Activated T-cell treated with anti-CD3 and anti-CD28 coated beads, Interleukin-2, amount 50 U/mL, for 24 hours (primary cell): ENCODE results near the gene OLFM1.
A peak's percentile ranks its signal among the peaks of the same experiment; 100 is the strongest.

Experiments used
- DNase-seq: peaks from one replicate; pipeline ENCODE4 v3.0.0-alpha.2; 2020
- H3K27ac Mint-ChIP-seq: 2 replicates; pipeline ENCODE4 v1.8.0; 2020; ENCODE audit warnings: mild to moderate bottlenecking, mixed read lengths
- H3K27me3 Mint-ChIP-seq: 2 replicates; pipeline ENCODE4 v1.8.0; 2020; ENCODE audit warnings: mixed read lengths
- H3K36me3 Mint-ChIP-seq: 2 replicates; pipeline ENCODE4 v1.8.0; 2020; ENCODE audit warnings: low read depth, mixed read lengths
- H3K4me1 Mint-ChIP-seq: 2 replicates; pipeline ENCODE4 v1.8.0; 2020; ENCODE audit warnings: low read depth, mixed read lengths
- H3K4me3 Mint-ChIP-seq: 2 replicates; pipeline ENCODE4 v1.8.0; 2020; ENCODE audit warnings: mild to moderate bottlenecking, moderate library complexity, mixed read lengths
- H3K9me3 Mint-ChIP-seq: 2 replicates; pipeline ENCODE4 v1.8.0; 2020; ENCODE audit warnings: mixed read lengths

Gene OLFM1

DNA sequence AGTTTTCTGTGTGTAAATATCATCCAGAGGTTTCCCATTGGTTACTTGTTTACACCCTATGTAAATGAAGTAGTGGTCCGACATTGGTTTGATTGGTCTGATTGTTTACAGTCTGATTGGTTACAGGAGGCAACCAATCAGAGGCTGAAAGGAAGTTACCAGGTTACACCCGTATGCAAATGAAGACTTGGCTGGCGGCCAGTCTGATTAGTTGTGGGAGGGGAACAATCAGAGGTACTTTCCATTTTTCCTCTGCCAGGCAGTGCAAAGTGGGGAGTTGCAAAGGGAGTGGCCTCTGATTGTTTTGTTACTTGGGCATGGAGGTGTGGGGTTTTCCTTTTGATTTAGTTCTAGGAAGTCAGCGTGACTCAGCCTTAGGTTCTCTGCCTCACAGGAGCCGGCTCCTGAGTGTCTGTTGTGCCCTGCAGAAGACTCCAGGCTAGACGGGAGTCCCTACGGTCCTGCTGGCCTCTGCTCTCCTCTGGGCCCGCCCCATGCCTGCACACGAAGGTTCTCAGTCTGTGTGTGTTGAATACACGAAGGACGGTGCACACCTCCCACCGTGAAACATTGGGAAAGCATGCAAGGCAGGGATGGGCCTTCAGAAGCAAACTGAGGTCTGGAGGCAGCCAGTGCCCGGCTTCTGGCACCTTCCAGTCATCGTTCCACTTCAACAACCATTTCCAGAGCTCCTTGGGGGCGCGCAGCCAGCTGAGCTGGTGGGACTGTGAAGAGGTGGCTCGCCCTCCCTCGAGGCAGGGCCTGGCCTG, 42.9 kb downstream of the OLFM1 start:
- Mint-ChIP-seq H3K27ac (no peak overlapping the region), H3K27me3 (peaks cover 14% of the 10 kb centered on the region), H3K9me3 (peaks cover 2% of the 10 kb centered on the region), H3K4me3 (no peak overlapping the region), H3K36me3 (no peaks in the 10 kb centered on the region), H3K4me1 (peaks cover 3% of the 10 kb centered on the region)
- DNase-seq = peak; percentile 34

DNA sequence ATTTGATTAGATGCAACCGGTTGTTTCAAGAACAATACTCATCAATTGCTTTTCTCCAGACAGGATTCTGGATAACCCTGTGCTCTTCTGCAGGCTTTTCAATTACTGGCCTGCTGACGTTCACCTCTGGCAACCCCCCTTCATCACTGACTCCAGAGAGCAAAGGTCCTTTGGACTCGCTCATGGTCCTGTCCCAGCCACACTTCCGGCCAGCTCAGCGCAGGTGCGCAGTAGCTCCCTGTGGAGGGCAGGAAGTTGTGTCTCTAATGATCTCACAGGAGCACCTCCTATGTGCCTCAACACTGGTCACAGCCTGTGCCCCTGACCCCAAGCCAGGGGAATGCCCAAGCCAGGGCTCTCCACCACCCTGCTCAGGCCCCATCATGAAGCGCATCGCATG, 44.0 kb downstream of the OLFM1 start:
- Mint-ChIP-seq H3K4me1 (peaks cover 3% of the 10 kb centered on the region), H3K36me3 (no peaks in the 10 kb centered on the region), H3K27me3 (peaks cover 15% of the 10 kb centered on the region), H3K9me3 (peaks cover 2% of the 10 kb centered on the region), H3K4me3 (no peak overlapping the region), H3K27ac (no peak overlapping the region)
- DNase-seq = no peak

DNA sequence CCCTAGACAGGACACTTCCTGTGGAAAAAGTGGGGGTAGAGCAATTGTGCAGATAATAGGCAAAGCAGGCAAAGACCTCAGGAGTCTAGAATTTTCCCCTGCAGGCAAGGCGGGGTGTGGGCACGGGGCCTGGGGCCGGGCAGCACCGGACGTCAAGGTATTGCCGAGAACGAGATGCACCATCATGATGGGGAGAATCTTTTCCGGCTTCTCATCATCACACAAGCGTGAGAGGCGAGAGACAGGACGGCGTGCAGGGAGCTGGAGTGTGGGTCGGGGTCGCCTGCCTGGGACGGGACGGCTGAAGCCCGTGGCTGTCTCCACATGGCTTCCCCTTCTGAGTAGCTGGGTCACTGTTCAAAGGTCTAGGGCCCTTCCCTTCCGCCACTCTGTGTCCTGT, 44.5 kb downstream of the OLFM1 start:
- H3K27ac Mint-ChIP-seq = no peak overlapping the region
- no peak overlapping the region for H3K4me3 Mint-ChIP-seq
- H3K9me3 Mint-ChIP-seq = peaks cover 2% of the 10 kb centered on the region
- peaks cover 20% of the 10 kb centered on the region for H3K27me3 Mint-ChIP-seq
- H3K4me1 Mint-ChIP-seq = peaks cover 3% of the 10 kb centered on the region
- DNase-seq = no peak
- H3K36me3 Mint-ChIP-seq = no peaks in the 10 kb centered on the region

DNA sequence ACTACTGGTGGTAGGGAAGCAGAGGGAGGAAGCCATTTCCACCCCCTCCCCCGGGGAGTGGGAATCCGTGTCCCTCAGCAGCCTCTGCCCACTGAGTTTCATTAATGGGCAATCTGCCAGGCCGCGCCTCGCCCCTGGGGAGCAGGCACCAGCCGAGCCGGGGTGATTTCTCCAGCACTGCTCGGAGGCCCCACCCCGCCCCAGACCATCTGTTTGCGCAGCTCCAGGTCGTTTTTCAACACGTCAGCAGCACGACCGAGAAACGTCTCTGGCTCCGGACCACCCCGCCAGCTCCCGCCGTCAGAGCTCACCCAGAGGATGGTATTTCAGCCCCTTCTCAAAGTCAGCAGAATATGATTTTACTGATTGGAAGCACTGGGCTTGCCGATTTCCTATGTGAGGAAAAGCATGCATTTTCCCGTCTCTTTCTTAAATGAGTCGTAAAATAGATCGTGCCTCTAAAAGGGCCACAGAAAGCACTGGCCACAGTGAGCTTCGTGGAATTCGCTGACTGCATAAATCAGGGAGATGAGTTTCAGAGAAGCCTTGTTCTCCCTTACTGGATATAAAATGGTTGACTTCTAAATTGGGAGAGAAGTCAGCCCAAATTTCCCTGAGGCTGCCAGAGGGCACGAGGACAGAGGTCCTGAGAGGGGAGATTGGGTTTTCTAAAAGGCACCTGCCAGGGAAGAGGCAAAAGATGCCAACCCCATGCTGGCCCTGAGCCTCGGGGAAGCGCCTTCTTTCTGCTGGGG, 47.0 kb downstream of the OLFM1 start:
- no peak for DNase-seq
- H3K27me3 Mint-ChIP-seq = peaks cover 25% of the 10 kb centered on the region
- no peak overlapping the region for H3K27ac Mint-ChIP-seq
- peaks cover 3% of the 10 kb centered on the region for H3K9me3 Mint-ChIP-seq
- no peak overlapping the region for H3K4me3 Mint-ChIP-seq
- peaks cover 3% of the 10 kb centered on the region for H3K4me1 Mint-ChIP-seq
- no peaks in the 10 kb centered on the region for H3K36me3 Mint-ChIP-seq

DNA sequence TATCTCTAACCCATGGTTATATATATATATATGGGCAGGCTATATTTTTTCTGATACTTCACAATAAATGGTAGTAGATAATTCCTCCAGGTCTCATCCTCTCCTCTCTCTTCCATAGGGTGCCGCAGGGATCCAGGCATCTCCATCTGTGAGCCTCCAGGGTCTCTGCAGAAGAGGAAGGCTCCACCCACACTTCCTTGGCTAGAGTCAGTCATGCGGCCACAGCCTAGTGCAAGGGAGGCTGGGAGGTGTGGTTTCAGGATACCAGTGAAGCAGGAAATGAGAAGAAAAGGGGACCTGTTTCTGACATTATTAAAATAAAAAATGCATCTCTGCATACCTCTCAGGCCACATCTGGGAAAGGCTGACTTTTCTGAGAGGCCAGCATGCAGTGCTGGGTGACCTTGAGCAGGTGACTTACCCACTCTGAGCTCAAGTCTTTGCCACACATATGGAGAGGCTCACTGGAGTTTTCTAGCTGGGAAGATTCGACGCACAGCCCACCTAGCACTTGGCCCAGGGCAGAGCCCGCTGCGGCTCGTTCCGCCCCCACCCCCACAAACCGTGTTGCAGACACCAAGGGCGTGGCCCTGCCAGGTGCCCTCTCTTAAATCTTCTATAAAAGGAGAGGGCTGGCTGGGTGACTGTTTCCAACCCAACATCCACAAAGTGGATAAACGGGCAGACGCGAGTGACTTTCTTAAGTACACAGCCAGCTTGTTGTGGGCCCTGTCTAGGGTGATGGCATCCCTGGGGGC, 47.9 kb downstream of the OLFM1 start:
- peaks cover 25% of the 10 kb centered on the region for H3K27me3 Mint-ChIP-seq
- no peak overlapping the region for H3K4me3 Mint-ChIP-seq
- no peak overlapping the region for H3K27ac Mint-ChIP-seq
- no peaks in the 10 kb centered on the region for H3K36me3 Mint-ChIP-seq
- H3K9me3 Mint-ChIP-seq = peaks cover 2% of the 10 kb centered on the region
- H3K4me1 Mint-ChIP-seq = no peaks in the 10 kb centered on the region
- no peak for DNase-seq

DNA sequence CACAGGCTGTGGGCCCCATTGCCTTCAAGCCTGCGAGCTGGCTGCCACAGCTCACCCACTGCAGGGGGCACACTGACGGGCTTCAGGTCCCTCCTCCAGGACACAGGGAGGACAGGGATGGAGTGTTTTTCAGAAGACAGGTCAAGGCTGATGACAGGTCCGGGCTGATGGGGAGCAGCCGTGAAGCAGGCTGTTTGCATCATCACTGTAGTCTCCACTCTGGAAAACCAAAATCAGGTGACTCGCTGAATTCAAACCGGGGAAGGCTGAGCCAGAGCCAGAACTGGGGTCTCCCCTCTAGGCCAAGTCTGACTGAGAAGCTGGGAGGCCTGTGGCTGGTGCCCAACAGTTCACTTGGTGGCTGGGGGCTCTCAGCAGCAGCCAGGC, 48.5 kb downstream of the OLFM1 start:
- Mint-ChIP-seq H3K36me3 (no peaks in the 10 kb centered on the region), H3K4me1 (no peaks in the 10 kb centered on the region), H3K9me3 (peaks cover 2% of the 10 kb centered on the region), H3K27me3 (peaks cover 25% of the 10 kb centered on the region), H3K27ac (no peak overlapping the region), H3K4me3 (no peak overlapping the region)
- DNase-seq = no peak

DNA sequence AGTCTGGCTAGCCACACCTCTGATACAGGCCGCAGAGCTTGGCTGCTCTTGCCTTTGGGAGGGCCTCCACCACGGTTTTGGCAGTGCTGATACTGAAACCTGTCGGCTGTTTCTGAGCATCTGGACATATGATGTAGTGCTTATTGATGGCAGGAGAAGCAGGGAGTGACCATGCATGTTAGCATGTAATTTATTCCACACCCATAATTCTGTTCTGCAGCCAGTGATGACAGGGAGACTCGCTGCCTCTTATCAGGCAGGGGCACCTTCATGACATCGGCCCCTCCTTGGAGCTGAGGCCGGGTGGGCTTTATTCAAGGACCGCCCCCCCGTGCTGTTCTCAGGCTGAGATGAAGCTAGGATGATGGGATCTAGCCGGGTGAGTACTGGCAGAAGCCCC, 49.0 kb downstream of the OLFM1 start:
- no peak for DNase-seq
- Mint-ChIP-seq H3K4me3 (no peak overlapping the region), H3K27ac (no peak overlapping the region), H3K9me3 (peaks cover 2% of the 10 kb centered on the region), H3K36me3 (no peaks in the 10 kb centered on the region), H3K4me1 (no peaks in the 10 kb centered on the region), H3K27me3 (peaks cover 25% of the 10 kb centered on the region)

DNA sequence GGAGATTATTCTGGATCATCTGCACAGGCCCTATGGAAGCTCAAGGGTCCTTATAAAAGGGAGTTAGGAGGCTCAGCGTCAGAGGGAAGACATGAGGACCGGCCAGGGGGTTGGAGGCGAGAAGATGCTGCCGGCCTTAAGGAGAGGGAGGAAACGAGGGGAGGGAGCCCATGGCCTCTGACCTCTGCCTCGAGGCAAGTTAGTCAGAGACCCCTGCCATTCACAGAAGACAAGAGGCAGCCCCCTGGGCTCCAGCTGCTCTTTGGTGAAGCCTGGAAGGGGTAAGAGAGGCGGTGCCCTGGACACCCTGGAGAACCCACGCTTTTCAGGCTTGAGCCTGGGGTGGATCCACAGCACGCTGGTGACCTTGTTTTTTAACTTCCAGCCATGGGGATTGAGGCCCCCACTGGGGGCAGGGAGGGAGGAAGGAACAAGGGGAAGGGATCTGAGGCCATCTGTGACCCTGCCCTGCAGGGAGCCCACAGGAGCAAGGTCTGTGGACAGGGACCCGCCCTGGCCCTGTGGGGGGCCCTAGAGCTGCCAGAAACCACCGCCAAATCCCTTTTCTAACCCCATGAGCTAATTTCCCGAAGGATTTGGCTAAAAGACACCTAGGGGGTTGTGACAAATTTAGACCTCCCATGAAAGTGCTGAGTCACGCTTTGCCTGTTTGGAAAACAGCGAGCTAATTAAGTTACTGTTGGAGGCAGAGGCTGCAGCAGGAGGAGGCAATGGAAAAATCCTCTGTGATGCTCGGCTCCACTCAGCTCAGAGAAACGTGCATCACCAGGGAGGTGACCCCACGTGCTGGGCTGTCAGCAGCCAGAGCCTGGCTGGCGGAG, 49.7 kb downstream of the OLFM1 start:
- Mint-ChIP-seq H3K4me1 (no peaks in the 10 kb centered on the region), H3K36me3 (no peaks in the 10 kb centered on the region), H3K4me3 (no peak overlapping the region), H3K27ac (no peak overlapping the region), H3K9me3 (peaks cover 2% of the 10 kb centered on the region), H3K27me3 (peaks cover 25% of the 10 kb centered on the region)
- no peak for DNase-seq

DNA sequence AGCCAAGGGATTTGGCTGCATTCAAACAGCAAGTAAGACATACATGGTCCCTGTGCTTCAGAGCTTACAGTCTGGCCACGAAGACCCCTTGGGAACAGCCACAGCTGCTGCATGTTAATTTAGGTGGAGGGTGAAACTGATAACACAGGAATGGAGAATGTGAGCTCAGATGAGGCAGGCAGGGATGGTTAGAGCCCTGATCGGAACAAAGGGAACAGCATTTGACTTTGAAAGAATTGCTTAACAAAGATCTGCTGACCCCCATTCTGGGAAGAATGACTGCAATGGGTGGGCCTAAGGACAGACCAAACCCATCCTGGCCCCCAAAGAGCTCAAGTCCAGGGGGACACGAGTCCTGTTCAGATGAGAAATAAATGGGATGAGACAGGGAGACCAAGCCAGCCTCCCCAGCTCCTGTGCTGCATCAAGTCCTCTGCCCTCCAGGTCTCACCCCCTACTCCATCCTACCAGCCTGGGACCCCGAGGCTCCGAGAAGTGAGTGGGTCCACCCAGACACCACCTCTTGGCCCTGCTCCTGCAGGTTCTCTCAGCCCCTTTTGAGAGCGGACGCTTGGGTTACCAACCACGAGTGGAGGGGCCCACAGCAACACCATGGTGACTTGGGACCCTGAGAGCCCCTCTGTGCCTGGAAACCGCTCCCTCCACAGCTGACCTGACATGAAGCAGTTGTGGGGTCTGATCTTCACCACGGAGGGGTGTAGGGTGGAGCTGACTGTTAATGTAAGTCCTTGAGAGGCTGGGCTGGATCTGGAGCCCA, 50.8 kb downstream of the OLFM1 start:
- Mint-ChIP-seq H3K4me1 (no peaks in the 10 kb centered on the region), H3K9me3 (peaks cover 2% of the 10 kb centered on the region), H3K27me3 (peaks cover 17% of the 10 kb centered on the region), H3K36me3 (no peaks in the 10 kb centered on the region), H3K27ac (no peak overlapping the region), H3K4me3 (no peak overlapping the region)
- DNase-seq = no peak

DNA sequence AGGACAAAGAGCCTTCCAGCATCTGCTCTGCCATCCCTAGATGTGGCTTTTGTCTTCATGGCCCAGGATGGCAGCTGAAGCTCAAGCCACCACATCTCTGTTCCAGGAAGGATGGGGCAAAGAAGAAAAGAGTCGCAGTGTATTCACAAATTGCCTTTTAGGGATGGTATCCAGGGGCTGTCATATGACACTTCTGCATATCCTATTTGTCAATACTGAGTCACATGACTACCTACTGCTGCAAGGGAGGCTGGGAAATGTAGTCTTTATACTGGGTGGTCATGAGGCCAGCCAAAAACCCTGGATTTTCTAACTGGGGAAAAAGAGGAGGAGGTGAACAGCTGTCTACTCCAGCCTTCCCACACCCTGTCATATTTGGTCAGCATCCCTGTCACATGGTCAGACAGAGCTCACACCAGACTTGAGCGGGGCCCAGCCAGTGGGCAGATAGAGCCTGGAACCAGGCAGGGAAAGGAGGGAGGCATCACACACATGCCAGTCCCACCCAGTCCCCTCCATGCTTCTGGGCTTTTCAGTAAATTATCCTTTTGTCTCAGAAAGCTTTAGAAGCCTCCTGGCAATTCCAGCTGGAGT, 52.0 kb downstream of the OLFM1 start:
- H3K9me3 Mint-ChIP-seq = peaks cover 2% of the 10 kb centered on the region
- no peak overlapping the region for H3K4me3 Mint-ChIP-seq
- H3K27ac Mint-ChIP-seq = no peak overlapping the region
- peaks cover 15% of the 10 kb centered on the region for H3K27me3 Mint-ChIP-seq
- H3K4me1 Mint-ChIP-seq = no peaks in the 10 kb centered on the region
- no peak for DNase-seq
- H3K36me3 Mint-ChIP-seq = no peaks in the 10 kb centered on the region

DNA sequence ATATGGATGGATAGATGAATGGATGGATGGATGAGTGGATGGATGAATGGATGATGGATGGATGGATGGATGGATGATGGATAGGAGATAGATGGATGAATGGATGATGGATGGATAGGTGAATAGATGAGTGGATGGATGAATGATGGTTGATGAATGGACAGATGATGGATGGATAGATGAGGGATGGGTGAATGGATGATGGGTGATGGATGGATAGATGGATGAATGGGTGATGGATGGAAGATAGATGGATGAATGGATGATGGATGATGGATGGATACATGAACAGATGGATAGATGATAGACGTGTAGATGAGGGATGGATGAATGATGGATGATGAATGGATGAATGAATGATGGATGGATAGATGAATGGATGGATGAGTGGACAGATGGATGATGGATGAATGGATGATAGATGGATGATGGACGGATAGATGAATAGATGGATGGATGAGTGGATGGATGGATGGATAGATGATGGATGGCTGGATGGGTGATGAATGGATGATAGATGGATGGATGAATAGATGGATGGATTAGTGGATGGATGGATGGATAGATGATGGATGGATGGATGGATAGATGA, 53.8 kb downstream of the OLFM1 start:
- H3K4me3 Mint-ChIP-seq = no peak overlapping the region
- H3K27ac Mint-ChIP-seq = no peak overlapping the region
- peaks cover 25% of the 10 kb centered on the region for H3K27me3 Mint-ChIP-seq
- DNase-seq = no peak
- H3K4me1 Mint-ChIP-seq = no peaks in the 10 kb centered on the region
- H3K36me3 Mint-ChIP-seq = no peaks in the 10 kb centered on the region
- peaks cover 2% of the 10 kb centered on the region for H3K9me3 Mint-ChIP-seq

DNA sequence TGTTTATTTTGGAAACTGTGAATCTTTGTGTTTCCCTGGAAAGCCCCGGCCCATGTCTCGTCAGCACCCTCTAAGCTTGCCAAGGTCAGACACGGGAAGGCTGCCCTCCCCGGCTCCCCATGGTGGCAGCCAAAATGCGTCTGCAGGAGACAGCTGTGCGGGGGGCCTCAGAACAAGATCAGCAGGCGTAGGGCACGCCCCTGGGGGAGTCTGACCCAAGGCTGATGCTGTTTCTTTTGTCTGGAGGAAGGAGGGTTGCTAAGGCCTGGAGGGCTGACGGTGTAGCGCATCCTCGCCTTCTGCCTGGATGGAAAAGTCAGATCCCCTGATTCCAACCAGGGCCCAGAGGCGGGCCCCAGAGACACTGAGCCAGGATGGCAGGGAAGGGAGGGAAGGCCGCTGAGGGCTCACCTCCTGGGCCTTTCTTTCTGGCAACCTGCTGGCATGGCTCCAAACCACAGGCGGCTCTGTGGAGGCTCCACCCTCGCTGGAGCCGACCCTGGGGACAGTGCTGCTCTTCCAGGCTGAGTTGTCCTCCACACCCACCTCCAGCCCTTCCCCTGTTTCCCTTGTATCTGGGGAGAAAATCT, 57.2 kb downstream of the OLFM1 start:
- H3K27ac Mint-ChIP-seq = no peak overlapping the region
- no peak overlapping the region for H3K4me3 Mint-ChIP-seq
- no peaks in the 10 kb centered on the region for H3K4me1 Mint-ChIP-seq
- H3K27me3 Mint-ChIP-seq = peaks cover 10% of the 10 kb centered on the region
- no peaks in the 10 kb centered on the region for H3K36me3 Mint-ChIP-seq
- no peak for DNase-seq
- H3K9me3 Mint-ChIP-seq = no peaks in the 10 kb centered on the region

DNA sequence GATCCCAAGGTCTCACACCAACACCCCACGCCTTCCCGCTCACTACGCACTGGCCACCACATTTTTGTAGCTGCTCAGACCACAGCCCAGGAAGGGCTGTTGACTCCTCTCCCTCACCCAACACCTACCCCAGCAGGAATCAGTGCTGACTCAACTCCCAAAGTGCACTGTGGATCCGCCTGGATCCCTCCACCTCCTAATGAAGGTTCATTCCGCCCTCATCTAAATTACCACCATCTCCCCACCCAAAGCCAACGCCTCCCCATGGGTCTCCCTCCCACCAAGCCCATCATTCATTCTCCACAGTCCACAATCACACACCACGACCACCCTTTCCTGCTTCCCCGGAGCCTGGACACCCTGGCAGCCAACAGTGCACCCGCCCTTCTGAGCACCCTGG, 57.8 kb downstream of the OLFM1 start:
- H3K4me1 Mint-ChIP-seq = no peaks in the 10 kb centered on the region
- H3K27ac Mint-ChIP-seq = no peak overlapping the region
- peaks cover 10% of the 10 kb centered on the region for H3K27me3 Mint-ChIP-seq
- H3K9me3 Mint-ChIP-seq = peaks cover under 1% of the 10 kb centered on the region
- H3K36me3 Mint-ChIP-seq = no peaks in the 10 kb centered on the region
- DNase-seq = no peak
- H3K4me3 Mint-ChIP-seq = no peak overlapping the region
